ENCODE results near the gene FILIP1. TPM values are rescaled to one million over a fixed set of nuclear protein-coding genes. Genes with fewer than 3 reads are reported as not detected.

FILIP1 gene
- polyA plus RNA-seq, 1 experiment: 0.44 TPM

DNA sequence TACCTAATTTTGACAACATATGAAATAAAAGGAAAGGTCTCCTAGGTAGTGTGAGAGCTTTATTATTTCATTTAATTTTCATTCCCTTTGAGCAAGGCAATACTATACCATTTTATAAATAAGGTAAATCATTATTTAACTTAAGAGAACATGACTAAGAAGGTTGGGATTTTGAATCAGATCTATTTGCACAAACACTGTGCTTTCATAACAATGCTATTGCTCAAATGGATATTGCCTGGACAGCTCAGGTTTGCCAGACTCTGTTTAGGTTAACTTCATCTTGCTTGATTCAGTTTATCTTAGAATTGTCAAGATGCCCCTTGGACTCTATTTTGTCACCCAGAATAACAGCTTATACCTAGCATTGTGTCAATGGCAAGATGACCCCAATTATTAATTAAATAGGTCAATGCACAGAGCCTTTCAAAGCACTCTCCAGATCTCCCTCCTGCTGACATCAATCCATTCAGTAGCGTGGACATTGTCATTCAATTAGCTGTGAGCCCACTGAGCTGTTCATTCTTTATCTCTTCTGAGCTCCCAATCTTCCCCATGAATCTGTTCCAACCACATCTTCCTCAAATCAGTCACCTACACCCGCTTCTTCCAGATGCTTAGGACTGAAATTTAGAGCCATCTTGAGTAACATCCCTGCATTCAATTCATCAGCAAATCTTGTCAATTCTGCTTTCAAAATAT lies 166.9 kb downstream of the FILIP1 start:
- Histone ChIP-seq H3K36me3 (ENCODE audit: control insufficient read depth, insufficient read depth, low read length) (no peaks in the 10 kb centered on the region), H3K27me3 (ENCODE audit: control insufficient read depth, insufficient read depth, low read length) (no peaks in the 10 kb centered on the region), H3K4me3 (ENCODE audit: low read depth, low read length) (no peak overlapping the region)
- DNase-seq (ENCODE audit: low read depth): no peak
- POLR2A ChIA-PET: no interaction called here
- TF ChIP-seq, protein P1, sequence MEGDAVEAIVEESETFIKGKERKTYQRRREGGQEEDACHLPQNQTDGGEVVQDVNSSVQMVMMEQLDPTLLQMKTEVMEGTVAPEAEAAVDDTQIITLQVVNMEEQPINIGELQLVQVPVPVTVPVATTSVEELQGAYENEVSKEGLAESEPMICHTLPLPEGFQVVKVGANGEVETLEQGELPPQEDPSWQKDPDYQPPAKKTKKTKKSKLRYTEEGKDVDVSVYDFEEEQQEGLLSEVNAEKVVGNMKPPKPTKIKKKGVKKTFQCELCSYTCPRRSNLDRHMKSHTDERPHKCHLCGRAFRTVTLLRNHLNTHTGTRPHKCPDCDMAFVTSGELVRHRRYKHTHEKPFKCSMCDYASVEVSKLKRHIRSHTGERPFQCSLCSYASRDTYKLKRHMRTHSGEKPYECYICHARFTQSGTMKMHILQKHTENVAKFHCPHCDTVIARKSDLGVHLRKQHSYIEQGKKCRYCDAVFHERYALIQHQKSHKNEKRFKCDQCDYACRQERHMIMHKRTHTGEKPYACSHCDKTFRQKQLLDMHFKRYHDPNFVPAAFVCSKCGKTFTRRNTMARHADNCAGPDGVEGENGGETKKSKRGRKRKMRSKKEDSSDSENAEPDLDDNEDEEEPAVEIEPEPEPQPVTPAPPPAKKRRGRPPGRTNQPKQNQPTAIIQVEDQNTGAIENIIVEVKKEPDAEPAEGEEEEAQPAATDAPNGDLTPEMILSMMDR (IDR thresholded peaks at IDR 0.05; ENCODE audit: insufficient read depth, low read depth, low read length): no peak
- CTCF ChIA-PET: no interaction called here

DNA sequence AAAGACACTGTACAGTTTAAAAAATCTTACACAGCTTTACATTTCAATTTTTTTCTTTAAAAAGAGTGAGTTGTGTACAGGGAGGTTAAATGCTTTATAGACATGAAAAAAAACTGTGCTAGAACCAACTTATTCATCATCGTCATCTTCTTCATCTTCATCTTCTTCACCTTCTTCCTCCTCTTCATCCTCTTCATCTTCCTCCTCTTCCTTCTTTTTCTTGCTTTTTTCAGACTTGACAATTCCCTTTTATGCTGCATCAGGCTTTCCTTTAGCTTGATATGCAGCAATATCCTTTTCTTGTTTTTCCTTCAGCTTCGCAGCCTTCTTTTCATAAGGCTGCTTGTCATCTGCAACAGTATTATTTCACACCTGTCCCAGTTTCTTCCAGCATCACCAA lies 174.7 kb downstream of the FILIP1 start:
- ChIA-PET CTCF (interaction anchor here (1.0 kb wide), 1 partner anchor 47 kb away, joined by 4 read pairs; no protein-coding TSS in a partner anchor), POLR2A (no interaction called here)
- no peaks in the 10 kb centered on the region for H3K27me3 ChIP-seq (ENCODE audit: control insufficient read depth, insufficient read depth, low read length)

DNA sequence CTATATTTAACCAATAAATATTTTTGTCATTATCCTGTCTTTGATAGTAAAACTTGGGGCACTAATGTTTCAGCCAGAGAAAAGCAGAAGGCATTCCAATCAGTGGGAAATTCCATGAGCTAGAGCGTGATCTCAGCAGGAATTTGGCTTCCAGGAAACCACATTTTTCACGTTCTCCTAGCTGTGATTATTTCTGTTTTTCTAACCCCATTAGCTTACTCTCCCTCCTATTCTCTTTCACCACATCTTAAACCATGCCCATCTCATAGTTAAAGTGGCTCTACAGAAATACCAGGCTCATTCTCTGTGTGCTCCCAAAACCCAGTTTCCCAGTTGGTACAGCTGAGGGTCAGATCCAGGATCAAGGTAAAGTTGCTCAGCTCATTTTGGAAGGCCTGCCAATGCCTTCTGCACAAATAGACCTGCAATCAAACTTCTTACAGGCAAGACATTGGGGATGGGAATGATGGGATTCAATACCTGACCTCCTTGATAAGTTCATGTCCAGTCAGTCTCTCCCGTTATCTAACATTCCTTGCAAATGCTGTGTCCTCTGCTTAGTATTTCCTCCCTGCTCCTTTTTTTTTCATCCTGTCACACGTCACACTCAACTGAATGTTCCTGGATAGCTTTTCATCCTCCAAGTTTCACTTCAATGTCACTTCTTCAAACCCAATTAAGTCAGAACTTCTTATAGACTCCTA lies 175.9 kb downstream of the FILIP1 start:
- H3K36me3 ChIP-seq (ENCODE audit: control insufficient read depth, insufficient read depth, low read length): no peaks in the 10 kb centered on the region
- H3K4me3 ChIP-seq (ENCODE audit: low read depth, low read length): no peak overlapping the region
- TF ChIP-seq, protein P1 (IDR thresholded peaks at IDR 0.05; ENCODE audit: insufficient read depth, low read depth, low read length): no peak
- DNase-seq (ENCODE audit: low read depth): peak; percentile 51
- H3K27me3 ChIP-seq (ENCODE audit: control insufficient read depth, insufficient read depth, low read length): no peaks in the 10 kb centered on the region; the same call in 1 of the 2 replicates
- ChIA-PET CTCF (interaction anchor here (0.7 kb wide), 1 partner anchor 13 kb away, joined by 5 read pairs; no protein-coding TSS in a partner anchor), POLR2A (no interaction called here)

More for the DNA sequence above, 174.7 kb downstream of the FILIP1 start:
- TF ChIP-seq, protein P1 (IDR thresholded peaks at IDR 0.05; ENCODE audit: insufficient read depth, low read depth, low read length): no peak
- Histone ChIP-seq H3K36me3 (ENCODE audit: control insufficient read depth, insufficient read depth, low read length) (no peaks in the 10 kb centered on the region), H3K4me3 (ENCODE audit: low read depth, low read length) (no peak overlapping the region)
- DNase-seq (ENCODE audit: low read depth): no peak

DNA sequence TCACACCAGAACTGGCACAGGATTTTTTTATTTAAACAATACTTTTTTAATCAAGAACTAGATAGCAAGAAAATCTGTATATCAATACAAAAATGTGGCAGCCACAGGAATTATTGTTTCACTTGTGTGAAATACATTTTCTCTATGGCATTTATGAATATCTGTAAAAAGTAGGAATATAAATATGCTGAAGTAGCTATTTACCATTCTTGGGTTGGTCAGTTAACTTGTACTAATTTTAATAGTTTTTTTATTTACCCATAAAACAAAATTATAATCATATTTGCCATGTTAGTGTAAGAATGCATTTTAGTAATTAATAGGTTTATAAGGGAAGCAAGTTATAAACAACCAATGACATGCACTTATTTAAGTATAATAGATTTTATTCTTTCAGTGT lies 177.6 kb downstream of the FILIP1 start:
- TF ChIP-seq, protein P1 (IDR thresholded peaks at IDR 0.05; ENCODE audit: insufficient read depth, low read depth, low read length): no peak
- Histone ChIP-seq H3K4me3 (ENCODE audit: low read depth, low read length) (no peak overlapping the region), H3K27me3 (ENCODE audit: control insufficient read depth, insufficient read depth, low read length) (no peaks in the 10 kb centered on the region; the same call in 1 of the 2 replicates), H3K36me3 (ENCODE audit: control insufficient read depth, insufficient read depth, low read length) (no peaks in the 10 kb centered on the region)
- CTCF ChIA-PET: interaction anchor here (2.2 kb wide), 1 partner anchor 14 kb away, joined by 5 read pairs; no protein-coding TSS in a partner anchor
- POLR2A ChIA-PET: interaction anchor here (0.7 kb wide), 1 partner anchor 129 kb away, joined by 5 read pairs; no protein-coding TSS in a partner anchor
- DNase-seq (ENCODE audit: low read depth): no peak

DNA sequence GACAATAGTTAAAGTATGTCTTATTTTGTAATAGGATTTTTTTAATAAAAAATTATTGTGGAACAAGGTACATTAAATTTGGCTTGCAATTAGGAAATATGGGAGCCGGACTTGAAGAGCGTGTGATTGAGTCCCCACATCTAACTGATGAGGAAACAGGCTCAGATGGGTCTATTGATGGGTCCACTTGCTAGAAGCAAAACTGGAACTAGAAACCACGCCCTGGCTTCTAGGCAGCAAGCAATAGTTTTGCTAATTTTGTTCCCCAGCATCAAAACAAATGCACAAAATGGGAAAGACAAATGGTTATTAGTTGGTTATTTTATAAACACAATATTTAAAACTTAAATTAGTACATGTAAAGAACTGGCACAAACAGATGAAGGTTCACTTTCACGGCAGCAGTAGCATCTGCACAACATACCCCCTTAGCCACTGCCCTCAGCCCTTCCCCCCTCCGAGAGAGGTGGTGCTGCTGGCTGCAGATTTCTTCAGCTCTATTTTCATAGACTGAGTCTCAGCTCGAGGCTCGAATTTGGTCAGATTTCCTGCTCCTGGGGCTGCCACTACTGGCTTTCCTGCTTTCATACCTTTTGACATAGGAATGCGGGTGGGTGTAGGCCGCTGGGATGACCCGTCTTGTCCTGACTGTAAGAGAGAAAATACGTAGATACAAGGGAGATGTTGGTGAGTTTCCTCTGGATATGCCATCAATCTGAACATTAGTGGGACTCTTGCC lies 185.2 kb downstream of the FILIP1 start:
- TF ChIP-seq, protein P1 (IDR thresholded peaks at IDR 0.05; ENCODE audit: insufficient read depth, low read depth, low read length): no peak
- Histone ChIP-seq H3K36me3 (ENCODE audit: control insufficient read depth, insufficient read depth, low read length) (no peaks in the 10 kb centered on the region), H3K27me3 (ENCODE audit: control insufficient read depth, insufficient read depth, low read length) (no peaks in the 10 kb centered on the region; the same call in 1 of the 2 replicates), H3K4me3 (ENCODE audit: low read depth, low read length) (no peak overlapping the region)
- ChIA-PET CTCF (no interaction called here), POLR2A (no interaction called here)
- no peak for DNase-seq (ENCODE audit: low read depth)
